Measurements from ENCODE around the gene CRACR2B.

Gene CRACR2B

DNA sequence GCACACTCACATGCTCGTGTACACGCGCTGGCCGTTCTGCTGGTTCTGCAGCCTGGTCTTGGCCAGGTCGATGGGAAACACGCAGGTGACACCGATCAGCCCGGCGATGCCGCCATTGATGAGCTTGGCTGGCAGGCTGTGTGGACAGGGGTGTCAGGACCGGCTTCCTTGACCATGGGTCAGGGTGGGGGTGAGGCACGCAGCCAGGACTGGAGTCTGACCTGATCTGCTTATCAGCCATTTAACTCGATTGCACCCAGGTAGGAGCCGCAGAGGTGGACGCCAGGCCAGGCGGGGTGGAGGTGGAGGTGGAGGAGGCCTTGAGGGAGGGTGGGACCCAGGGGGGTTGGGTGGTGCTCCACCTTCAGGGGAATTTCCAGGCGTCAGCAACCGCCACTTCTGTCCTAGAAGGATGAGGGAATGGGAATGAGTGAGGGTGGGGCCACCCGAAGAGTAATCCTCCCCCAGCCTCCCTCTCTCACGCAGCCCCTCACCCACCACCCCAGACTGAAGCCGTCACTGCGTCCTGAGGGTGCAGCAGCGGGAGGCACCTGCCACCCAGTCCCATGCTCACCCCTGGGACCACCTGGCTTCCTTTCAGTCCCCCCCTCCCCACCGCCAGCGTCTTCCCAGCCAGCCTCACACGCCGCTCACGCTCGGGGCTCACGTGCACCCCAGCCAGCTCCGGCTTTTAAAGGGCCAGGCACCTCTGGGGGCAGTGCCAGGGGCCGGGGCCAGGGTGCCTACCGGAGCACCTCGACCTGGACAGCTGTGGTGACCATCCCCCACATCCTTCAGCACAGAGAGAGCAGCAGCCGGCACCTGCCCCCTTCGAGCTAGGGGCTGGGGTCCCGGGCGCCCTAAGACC is 32.7 kb upstream of the CRACR2B start:
- peaks cover 31% of the 10 kb centered on the region for H3K4me1 ChIP-seq
- 0 out of 2 replicates have a peak overlapping the region, but pooled peaks have one; percentile 81 for H3K27ac ChIP-seq
- peaks cover 64% of the 10 kb centered on the region for H4K20me1 ChIP-seq
- H3K36me3 ChIP-seq = peaks cover 52% of the 10 kb centered on the region
- peak overlapping the region; percentile 78; the same call in 1 of the 2 replicates for H3K9ac ChIP-seq
- TF ChIP-seq Cebpa-rat (IDR thresholded peaks at IDR 0.05) = no peak
- no peaks in the 10 kb centered on the region for H3K9me3 ChIP-seq
- H3K4me2 ChIP-seq = peak overlapping the region; percentile 100
- H3K4me3 ChIP-seq = peak overlapping the region; percentile 97
- H3K27me3 ChIP-seq = no peaks in the 10 kb centered on the region

DNA sequence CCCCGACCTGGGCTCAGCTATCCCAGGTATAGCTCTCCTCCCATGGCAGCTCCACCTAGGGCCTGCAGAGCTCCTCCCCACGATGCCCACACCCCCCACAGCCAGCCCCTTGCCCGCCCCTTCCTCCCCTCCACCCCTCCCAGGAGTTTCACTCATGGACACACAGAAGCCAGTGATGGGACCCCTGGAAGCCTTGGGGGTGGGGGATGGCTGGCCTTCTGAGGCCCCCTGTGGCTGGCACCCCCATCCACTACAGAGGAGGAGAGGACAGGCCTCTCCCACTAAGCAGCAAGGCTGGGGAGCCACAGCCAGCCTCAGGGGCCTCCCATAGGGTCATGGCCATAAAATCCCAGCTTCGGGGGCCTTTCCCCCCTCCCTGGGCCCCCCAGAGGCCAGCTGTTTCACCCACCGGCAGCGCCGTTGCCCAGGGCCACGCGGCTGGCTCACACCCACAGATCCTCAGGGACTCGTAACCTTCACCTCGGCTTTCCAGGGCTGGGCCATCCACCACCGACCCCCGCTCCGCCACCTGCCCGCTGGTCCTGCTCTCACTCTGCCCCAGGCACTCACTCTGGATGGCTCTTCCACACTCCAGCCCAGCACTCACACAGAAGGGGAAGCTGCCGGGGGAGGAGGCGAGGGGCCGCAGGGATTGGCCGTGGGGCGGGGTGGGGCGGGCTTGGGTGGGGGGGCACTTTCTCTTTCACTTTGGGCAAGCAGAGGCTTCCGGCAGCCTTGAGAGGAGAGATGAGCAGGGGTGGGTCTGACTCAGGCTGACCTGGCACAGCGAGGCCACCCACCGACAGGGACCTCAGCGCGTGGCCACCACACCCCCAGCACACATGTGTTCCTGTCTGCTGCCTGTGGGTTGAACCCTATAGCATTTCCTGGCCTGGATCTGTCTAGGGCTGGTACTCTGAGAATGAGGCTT is 31.8 kb upstream of the CRACR2B start:
- TF ChIP-seq Cebpa-rat (IDR thresholded peaks at IDR 0.05) = no peak
- Histone ChIP-seq H3K27me3 (no peaks in the 10 kb centered on the region), H3K36me3 (peaks cover 58% of the 10 kb centered on the region), H3K4me2 (peak overlapping the region; percentile 100), H3K9ac (peak overlapping the region; percentile 90), H3K27ac (peak overlapping the region; percentile 88), H3K9me3 (no peaks in the 10 kb centered on the region), H4K20me1 (peaks cover 61% of the 10 kb centered on the region), H3K4me1 (peaks cover 31% of the 10 kb centered on the region), H3K4me3 (peak overlapping the region; percentile 97)

DNA sequence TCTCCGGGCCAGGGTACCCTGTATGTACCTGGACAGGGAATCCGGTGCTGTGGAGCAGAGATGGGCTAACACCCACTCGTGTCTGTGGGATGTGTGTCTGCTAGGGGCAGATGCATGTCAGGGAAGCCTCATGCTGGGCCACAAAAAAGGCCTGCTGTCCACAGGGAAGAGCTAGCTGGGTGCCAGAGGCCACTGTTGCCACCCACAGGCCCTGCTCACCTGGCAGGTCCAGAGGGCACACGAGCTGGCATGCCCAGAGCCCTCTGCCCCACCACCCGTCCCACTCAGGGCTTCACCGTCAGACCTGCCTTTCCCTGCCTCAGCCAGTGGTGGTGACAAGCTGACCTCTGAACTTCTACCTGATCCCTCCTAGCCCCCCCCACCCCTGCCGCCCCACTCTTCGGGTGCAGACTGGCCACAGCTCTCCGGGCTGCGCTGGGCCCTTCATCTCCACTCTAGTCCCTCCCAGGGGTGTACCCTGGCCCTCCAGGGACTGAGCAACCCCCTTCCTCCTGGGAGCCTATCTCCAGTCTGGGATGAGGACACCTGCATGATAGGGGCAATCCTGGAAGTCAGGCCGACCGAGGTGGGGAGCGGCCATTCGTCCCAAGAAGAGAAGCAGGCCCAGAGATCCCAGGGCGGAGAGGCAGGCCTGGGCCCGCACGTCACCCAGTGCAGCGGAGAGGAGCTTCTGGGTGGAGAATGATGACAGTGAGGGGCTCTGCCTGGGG is 31.0 kb upstream of the CRACR2B start:
- TF ChIP-seq Cebpa-rat (IDR thresholded peaks at IDR 0.05) = no peak
- H3K4me1 ChIP-seq = peaks cover 31% of the 10 kb centered on the region
- H3K27me3 ChIP-seq = no peaks in the 10 kb centered on the region
- peak overlapping the region; percentile 100 for H3K4me2 ChIP-seq
- H4K20me1 ChIP-seq = peaks cover 53% of the 10 kb centered on the region
- H3K36me3 ChIP-seq = peaks cover 58% of the 10 kb centered on the region
- peak overlapping the region; percentile 88 for H3K27ac ChIP-seq
- H3K4me3 ChIP-seq = peak overlapping the region; percentile 97
- peak overlapping the region; percentile 90 for H3K9ac ChIP-seq
- no peaks in the 10 kb centered on the region for H3K9me3 ChIP-seq

DNA sequence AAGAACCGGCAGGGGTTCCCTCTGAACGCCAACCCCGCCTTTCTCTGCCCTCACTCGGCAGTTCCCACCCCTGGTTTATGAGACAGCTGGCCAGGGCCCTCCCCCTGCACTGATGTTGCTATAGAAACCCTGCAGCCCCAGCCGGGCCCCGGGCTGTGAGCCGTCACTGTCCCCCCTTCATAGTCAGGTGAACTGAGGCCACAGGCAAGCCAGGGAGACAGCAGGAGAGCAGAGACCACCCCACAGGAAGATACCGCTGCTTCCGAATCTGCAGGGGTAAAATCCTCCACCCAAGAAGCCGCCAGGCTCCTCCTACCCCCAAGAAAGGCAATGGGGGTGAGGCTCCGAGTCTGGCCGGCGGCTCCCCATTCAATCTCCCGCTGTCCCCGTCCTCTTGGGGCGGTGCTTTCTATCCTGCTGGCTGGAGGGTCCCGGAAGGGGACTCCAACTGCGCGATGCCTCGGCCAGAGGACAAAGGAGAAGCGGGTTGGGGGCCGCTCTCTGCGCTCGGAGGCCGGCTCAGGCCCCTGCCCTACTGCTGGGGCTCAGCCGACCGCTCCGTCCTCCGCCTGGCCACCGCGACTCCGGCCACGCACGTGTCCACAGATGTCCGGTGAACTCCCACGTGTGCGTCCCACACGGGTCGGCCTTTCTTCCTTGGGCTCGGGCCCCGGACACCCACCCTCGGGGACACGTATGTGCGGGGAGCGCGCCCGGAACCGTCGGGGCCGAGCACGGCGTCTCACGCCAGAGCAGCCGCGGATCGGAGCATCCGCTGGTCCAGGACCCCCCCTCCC is 30.2 kb upstream of the CRACR2B start:
- peaks cover 37% of the 10 kb centered on the region for H3K4me1 ChIP-seq
- H3K4me3 ChIP-seq = peak overlapping the region; percentile 97
- peak overlapping the region; percentile 100 for H3K4me2 ChIP-seq
- H3K9ac ChIP-seq = peak overlapping the region; percentile 90
- no peak for TF ChIP-seq Cebpa-rat (IDR thresholded peaks at IDR 0.05)
- peaks cover 58% of the 10 kb centered on the region for H3K36me3 ChIP-seq
- H3K27me3 ChIP-seq = no peaks in the 10 kb centered on the region
- peak overlapping the region; percentile 88 for H3K27ac ChIP-seq
- H3K9me3 ChIP-seq = no peaks in the 10 kb centered on the region
- peaks cover 49% of the 10 kb centered on the region for H4K20me1 ChIP-seq

DNA sequence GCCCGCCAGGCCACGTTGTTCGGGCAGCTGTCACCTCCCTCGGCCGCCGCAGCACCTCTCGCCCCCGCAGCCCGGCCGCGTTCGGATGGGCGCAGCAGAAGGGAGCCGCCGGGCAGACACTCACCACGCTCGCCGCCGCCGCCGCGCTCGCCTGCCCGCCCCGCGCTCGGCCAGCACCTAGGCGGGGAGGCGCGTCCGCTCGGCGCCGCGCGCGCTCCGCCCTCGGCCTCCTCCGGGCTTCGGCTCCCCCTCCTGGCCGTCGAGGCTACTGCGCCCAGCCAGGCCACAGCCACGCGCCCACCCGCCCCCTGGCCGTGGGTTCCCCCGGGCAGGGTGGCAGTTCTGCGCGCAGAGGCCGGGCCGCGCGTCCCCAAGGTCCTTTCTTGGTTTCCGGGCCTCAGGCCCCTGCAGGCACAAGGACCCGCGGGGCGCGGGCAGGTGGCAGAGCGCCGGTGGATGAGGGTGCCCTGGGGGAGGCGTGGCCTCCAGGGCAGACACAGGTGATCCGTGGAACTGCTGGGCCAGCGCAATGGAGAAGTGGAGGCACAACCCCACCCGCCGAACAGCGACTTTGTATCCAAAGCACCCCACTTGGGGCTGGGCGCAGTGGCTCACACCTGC is 29.5 kb upstream of the CRACR2B start, which contains the start of gene SLC25A22:
SLC25A22 (minus strand) TSS at position 189 of the 621 bp plus-strand sequence. CDS start 3,275 bp downstream, outside the sequence.
- TF ChIP-seq Cebpa-rat (IDR thresholded peaks at IDR 0.05) = no peak
- Histone ChIP-seq H3K36me3 (peaks cover 60% of the 10 kb centered on the region), H3K27me3 (no peaks in the 10 kb centered on the region), H3K9me3 (no peaks in the 10 kb centered on the region), H3K9ac (peak within 1 kb of the TSS; percentile 90), H3K27ac (peak within 1 kb of the TSS; percentile 88), H4K20me1 (peaks cover 52% of the 10 kb centered on the region), H3K4me3 (peak within 1 kb of the TSS; percentile 97), H3K4me2 (peak within 1 kb of the TSS; percentile 100), H3K4me1 (peaks cover 45% of the 10 kb centered on the region)

DNA sequence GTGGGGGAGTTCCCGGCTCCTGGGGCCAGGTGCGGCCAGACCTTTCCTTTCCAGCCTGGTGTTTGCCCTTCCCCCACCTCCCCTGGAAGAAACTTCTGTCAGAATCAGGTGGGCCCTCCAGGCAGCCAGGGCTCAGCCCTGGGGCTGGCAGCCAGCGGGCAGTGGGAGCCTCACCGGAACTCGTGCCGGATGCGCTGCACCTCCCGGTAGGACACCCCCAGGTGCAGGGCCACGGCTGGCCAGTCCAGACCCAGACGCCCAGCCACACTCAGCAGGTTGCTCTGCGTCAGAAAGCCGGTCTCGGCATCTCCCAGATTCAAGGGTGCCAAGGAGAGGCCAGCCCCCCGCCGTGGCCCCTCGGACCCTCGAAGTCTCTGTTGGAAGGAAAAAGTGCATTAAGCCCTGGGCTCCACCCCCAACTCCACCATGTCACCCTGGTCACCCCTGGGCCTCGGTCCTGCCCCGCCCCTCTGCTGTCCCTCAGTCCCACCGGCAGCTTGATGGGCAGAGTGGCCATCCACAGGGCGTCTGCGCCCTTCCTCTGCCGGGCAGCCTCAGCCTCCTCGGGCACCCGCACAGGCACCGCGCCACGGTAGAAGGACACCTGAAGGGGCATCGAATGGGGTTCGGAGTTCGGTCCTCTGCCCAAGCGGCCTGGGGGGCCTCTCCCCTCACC is 27.9 kb upstream of the CRACR2B start:
- TF ChIP-seq Cebpa-rat (IDR thresholded peaks at IDR 0.05) = no peak

DNA sequence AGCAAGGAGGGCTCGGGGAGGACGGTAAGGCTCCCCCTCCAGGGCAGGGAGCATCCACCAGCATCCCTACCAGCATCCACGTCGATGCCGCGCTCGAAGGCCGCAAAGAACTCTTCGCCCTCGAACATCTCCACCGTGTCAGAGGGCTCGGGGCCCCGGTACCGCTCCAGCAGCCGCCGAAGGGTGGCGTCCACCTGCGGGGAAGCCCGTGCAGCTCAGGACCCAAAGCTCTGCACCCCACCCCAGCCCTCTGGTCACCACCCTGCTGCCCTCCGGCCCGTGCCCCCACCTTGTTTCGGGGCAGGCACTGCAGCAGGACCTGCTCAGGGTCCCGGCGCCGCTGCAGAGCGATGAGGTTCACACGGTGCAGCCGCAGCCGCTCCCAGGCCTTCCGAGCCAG is 27.2 kb upstream of the CRACR2B start:
- TF ChIP-seq Cebpa-rat (IDR thresholded peaks at IDR 0.05) = no peak
- Histone ChIP-seq H3K4me1 (peaks cover 50% of the 10 kb centered on the region), H3K4me3 (no peak overlapping the region), H3K9me3 (no peaks in the 10 kb centered on the region), H3K27ac (no peak overlapping the region), H3K9ac (no peak overlapping the region), H3K4me2 (no peak overlapping the region), H4K20me1 (peaks cover 52% of the 10 kb centered on the region), H3K36me3 (peaks cover 45% of the 10 kb centered on the region), H3K27me3 (no peaks in the 10 kb centered on the region)

More for the DNA sequence above, 27.9 kb upstream of the CRACR2B start:
- H3K36me3 ChIP-seq = peaks cover 45% of the 10 kb centered on the region
- H3K4me1 ChIP-seq = peaks cover 54% of the 10 kb centered on the region
- no peaks in the 10 kb centered on the region for H3K9me3 ChIP-seq
- H3K27me3 ChIP-seq = no peaks in the 10 kb centered on the region
- H3K27ac ChIP-seq = no peak overlapping the region
- peaks cover 55% of the 10 kb centered on the region for H4K20me1 ChIP-seq
- no peak overlapping the region for H3K4me3 ChIP-seq
- no peak overlapping the region for H3K4me2 ChIP-seq
- H3K9ac ChIP-seq = no peak overlapping the region

Measured in BLaER1 (cell line).